Measurements from ENCODE around the gene PTPRR.

- TF ChIP-seq SOX6 (IDR thresholded peaks at IDR 0.05) (no peak), SOX6 (CRISPR knock-in tag; IDR thresholded peaks at IDR 0.05) (no peak), CTCF (CRISPR knock-in tag; IDR thresholded peaks at IDR 0.05) (no peak), ZNF263 (CRISPR knock-in tag; IDR thresholded peaks at IDR 0.05) (no peak), STAT6 (CRISPR knock-in tag; IDR thresholded peaks at IDR 0.05; ENCODE audit: borderline replicate concordance) (no peak)
- TF ChIP-seq, protein P1, sequence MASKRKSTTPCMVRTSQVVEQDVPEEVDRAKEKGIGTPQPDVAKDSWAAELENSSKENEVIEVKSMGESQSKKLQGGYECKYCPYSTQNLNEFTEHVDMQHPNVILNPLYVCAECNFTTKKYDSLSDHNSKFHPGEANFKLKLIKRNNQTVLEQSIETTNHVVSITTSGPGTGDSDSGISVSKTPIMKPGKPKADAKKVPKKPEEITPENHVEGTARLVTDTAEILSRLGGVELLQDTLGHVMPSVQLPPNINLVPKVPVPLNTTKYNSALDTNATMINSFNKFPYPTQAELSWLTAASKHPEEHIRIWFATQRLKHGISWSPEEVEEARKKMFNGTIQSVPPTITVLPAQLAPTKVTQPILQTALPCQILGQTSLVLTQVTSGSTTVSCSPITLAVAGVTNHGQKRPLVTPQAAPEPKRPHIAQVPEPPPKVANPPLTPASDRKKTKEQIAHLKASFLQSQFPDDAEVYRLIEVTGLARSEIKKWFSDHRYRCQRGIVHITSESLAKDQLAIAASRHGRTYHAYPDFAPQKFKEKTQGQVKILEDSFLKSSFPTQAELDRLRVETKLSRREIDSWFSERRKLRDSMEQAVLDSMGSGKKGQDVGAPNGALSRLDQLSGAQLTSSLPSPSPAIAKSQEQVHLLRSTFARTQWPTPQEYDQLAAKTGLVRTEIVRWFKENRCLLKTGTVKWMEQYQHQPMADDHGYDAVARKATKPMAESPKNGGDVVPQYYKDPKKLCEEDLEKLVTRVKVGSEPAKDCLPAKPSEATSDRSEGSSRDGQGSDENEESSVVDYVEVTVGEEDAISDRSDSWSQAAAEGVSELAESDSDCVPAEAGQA (IDR thresholded peaks at IDR 0.05; ENCODE audit: low read depth), result no peak
- TF ChIP-seq, protein P1 (CRISPR knock-in tag; IDR thresholded peaks at IDR 0.05; ENCODE audit: borderline replicate concordance), result no peak
Observed at GRCh38 chr12:70823182-70823976, 97.2 kb downstream of the PTPRR start.

Data from HepG2 (cell line).